GM11168 (cell line): ENCODE results near the gene PRKN.
"Not testable (repeated sequence)": the region's sequence is repeated elsewhere in the genome, so short reads cannot be mapped to it uniquely, and the experiment has no call there.

Experiments
- in situ Hi-C: fragments of 300-500 bp; cut with MboI; formaldehyde crosslinking; loops from one replicate; pipeline ENCODE4 v1.12.0; 2022; ENCODE audit warnings: low sequenced_read_pairs; ENCODE audit not compliant: unreplicated experiment

PRKN gene

DNA sequence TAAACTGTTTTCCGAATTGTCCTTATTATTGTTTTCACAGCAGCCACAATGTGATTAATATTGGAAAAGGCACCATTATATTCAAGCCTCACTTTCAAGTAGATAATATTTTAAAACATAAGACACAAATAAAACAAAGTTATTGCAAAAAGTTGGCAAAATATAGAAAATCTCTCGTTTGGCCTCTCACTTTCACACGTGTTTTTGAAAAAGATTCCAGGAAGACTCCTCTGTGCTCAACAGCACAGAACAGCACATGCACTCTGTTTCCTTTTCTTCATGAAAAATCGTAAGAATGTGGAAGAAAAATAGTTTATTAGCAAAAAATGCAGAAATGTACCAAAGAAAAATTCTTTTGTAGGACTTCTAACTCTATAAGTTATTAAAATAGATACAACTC is 46.7 kb downstream of the PRKN start:
- in situ Hi-C loops = no loop called here

DNA sequence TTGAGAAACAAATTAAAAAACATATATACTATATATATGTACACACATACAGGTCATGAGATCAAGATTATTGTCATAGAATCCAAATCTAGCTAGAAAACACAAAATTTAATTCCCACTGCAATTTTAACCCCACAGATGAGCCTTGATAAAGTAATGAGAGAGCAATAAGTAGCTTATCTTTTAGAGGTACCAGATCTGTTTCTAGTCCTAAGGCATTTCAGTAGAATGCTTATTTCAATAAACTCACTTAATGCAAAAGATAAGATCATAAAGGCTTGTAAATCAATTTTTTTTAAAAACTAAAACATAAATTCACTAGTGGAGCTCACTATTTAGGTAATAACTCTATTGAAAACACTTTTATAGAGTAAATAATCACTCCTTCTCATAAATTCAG is 47.2 kb downstream of the PRKN start:
- in situ Hi-C loops = no loop called here

DNA sequence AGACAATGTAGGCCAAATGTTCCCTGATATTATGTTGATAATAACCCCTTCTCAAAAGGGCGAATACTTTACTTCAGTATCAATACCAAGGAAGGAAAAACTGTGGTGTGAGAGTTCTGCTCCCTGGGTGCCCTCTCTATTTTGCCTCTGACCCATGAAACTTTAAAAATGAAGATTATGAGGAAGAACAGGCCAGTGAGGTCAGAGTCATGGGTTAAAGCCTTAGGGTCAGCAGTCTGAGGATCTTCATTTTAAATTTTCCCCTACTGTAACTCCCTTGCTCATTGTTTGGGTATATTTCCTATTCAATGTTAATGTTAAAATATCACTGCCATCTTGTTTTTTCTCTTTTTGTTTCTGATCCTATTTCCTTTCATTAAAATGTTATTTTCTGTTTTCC is 47.9 kb downstream of the PRKN start:
- in situ Hi-C loops = no loop called here

DNA sequence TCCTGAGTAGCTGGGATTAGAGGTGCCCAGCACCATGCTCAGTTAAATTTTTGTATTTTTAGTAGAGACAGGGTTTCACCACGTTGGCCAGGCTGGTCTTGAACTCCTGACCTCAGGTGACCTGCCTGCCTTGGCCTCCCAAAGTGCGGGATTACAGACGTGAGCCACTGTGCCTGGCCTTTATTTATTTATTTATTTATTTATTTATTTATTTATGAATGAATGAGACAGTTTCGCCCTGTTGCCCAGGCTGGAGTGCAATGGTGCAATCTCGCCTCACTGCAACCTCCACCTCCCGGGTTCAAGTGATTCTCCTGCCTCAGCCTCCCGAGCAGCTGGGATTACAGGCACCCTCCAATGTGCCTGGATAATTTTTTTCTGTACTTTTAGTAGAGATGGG is 48.7 kb downstream of the PRKN start:
- in situ Hi-C loops = not testable (repeated sequence)

DNA sequence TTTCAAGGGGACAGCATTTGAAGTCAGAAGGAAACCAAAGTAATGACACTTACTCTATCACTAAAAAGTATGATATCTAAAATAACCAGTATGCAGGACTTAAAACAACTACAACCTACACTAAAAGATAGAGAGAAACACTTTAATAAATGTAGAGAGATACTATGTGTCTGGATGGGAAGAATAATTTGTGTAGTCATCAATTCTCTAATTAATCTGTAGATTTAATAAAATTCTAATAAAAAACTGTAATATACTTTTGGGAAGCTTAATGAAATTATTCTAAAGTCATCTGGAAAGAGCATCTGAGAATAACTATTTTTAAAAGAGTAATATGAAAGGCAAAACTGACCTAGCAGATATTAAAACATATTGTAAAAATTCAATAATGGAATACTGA is 52.1 kb downstream of the PRKN start:
- in situ Hi-C loops = no loop called here

DNA sequence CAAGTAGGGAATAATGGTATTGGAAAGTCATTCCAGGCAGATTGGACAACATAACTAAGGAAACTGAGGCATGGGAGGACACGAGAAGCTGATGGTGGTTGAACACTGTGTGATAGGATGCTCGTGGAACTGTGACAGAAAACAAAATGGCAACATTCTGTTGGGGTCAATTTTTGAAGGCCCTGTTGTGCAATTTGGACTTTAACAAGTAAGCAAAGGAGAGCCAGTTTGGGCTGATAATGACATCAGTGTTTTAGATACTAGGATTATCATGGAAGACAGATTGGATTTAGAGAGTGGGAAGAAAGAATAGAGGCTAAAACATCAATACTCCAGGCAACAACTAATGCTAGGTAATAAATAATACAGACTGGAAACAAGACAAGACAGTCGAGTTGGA is 53.1 kb downstream of the PRKN start:
- in situ Hi-C loops = no loop called here

DNA sequence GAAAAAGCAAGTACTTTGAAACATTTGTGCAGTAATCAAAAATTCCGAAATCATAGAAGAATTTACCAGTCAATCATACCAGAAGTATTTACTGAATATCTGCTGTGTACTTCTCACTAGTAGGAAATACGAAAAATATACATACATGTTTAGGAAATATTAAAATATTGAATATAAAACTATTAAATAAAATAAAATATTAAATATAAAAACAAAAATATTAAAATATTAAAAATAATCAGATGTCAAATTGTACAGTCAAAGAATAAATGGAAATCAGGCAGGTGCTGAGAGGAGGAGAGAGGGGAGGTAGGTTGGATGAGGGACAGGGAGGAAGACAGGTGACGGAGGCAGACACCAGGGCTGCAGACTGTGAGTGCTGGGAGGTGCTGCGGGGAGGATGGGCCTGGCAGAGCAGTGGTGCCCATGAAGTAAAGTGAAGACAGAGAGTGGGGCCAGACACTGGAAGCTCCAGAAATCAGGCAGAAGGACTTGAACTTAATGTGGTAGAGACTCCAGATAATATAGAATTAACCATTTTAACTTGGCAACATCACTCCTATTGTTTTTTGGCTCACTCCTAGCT is 55.9 kb downstream of the PRKN start:
- in situ Hi-C loops = no loop called here

DNA sequence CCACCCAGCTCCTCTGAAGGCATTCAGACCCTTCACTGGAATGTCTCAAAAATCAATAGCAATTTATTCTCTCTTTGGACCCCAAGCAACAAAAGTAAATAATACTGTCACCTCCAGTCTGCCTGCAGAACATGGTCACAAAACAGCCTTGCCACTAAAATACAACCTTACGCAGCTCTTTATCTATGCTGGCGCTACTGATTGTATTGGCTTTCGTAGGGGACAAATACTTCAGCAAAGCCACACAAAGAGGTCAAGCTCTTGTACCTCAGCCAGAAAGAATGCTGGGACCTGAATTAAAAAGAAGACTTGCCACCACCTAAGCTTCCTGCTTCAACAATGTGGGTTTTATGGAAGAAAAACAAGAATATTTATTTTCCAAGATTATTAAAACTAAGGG is 57.2 kb downstream of the PRKN start:
- in situ Hi-C loops = no loop called here

DNA sequence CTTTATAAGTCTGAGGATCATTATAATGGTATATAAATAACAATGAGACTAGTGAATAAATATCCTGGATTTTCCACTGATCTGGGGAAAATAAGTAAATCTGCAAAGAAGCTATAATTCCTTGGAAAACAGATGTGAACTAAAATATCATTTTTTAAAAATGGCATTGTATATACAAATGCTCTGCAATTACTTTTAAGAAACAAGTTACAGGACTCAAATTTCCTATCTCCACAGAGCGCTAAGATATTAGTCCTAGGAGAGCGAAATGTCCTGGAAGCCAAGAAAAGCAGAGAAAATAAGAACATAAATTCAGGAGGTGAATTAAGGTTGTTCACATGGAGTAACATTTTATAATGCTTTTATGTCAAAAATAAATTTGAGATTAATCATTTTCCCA is 61.3 kb downstream of the PRKN start:
- in situ Hi-C loops = no loop called here

DNA sequence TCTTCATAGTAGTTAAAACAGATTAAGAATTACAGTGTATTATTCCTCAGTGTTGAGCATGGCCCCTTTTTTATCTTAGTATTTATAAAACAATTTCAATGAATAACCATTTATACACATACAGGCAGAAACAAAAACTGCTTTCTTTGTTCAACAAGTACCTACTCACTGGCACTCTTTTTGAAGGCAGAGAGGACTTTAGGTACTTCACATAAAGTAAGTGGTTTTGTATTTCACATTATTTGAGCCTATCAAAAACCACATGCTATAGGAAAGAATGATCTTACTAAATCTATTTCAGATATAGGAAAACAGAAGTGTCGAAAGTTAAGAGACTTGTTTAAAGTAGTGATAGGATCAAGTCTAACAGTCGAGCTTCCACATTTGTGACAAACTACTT is 73.8 kb downstream of the PRKN start:
- in situ Hi-C loops = no loop called here

DNA sequence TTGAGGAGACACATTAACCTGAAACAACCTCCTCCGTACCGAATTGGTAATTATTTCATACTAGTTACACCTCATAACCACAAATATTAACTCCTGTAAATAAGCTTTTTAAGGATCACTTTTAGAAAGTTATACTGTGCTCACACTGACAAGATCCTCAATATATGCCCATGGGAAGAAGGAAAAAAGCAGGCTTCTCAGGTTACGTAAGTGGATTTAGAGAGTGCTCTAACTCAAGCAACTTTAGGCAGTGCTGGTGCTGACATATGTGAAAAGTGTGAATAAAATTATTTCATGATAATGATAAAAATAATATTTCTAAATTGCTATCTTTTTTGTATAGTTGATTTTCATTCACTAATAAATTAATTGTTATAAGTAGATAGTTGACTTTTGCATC is 76.1 kb downstream of the PRKN start:
- in situ Hi-C loops = no loop called here

DNA sequence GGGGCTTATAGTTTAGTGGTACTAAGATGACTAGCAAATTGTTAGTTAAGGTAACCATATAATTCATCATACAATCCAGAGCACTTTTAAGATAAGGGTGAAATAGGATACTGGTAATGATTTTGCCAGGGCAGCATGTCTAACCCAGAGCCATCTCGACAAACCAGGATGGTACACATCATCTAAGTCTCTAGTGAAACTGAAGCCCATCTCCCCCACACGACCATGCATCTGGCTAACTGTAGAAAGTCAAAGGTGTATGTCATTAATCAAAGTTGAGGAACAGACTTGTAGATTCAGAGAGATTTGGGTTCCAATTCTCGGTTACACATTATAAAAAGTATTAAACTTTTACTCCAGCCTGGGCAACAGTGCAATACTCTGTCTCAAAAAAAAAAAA is 78.3 kb downstream of the PRKN start:
- in situ Hi-C loops = no loop called here

DNA sequence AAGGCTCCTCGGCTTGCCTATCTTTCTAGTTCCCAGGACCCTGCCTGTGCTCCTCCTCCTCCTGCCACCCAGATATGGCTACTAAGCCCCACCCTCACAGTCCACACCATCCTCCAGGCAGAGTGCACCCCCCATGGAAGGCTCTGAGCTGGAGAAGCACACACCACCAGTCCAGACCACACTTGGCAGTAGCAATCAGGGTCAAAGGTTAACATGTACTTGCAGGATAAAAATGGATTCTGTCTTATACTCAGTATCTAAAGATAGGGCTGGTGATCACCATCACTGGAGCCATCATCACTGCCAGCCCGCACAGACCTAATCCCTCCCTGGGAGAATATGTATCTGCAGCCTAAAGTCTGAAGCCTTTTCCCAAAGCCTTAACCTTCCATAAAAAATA is 83.4 kb downstream of the PRKN start:
- in situ Hi-C loops = no loop called here

DNA sequence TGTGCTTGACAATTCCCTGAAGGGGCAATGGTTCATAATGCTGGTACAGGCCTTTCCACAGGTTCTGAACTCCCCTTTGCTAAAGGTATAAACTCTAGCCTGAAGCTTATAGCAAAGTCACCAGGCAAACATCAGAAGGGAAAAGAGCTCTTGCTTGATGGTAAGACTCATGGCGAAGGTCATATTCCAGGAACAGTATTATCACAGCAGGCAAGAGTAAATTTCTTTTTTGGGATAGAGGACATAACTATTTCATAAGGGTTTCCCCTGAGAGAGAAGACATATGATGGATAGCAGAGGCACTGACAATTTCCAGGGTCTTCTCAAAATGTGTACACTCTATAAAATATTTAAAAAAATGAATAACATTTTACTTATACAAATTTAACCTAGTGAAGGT is 86.8 kb downstream of the PRKN start:
- in situ Hi-C loops = no loop called here

DNA sequence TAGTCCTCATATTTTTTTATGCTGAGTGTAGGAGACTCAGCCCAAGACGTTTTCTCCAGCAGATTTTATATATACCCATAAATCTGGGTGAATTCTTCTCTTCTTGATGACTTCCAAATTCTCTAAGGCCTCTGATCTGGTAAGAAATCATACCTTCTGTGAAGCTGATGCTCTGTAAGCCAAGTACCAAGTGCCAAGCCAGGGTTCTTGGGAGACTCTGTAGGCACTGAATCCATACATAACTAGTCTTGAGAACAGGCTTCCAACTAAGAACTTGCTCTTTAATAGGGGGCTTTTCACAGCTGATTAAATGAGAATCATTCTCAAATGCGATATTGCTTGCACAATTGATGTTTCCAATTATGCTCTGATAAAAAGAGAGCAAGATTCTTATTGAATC is 87.6 kb downstream of the PRKN start:
- in situ Hi-C loops = no loop called here

DNA sequence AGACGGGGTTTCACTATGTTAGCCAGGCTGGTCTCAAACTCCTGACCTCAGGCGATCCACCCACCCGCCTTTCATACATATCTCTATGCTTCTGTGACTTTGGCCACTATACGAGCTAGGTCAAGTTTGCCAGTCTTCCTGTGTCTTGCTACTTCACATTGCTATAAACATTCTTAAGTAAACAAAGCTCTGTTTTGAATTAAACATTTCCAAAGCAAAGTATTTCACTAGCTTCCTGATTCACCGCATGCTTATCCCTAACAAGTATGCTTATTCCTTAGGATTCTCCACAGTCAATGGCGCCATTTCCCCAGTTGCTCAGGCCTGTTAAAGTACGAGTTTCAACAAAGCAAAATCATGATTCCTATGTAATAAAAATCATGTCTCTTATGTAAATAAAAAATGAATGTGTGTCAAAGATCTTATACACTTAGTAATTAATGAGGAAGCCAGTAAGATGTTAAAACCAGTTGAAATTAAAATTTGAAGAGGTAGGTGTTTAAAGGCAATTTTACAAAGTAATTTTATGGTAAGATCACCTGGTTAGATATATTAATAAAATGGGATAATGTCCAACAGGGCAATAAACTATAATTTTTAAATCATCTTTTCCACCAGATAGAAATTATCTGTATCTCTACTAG is 88.5 kb downstream of the PRKN start:
- in situ Hi-C loops = no loop called here

DNA sequence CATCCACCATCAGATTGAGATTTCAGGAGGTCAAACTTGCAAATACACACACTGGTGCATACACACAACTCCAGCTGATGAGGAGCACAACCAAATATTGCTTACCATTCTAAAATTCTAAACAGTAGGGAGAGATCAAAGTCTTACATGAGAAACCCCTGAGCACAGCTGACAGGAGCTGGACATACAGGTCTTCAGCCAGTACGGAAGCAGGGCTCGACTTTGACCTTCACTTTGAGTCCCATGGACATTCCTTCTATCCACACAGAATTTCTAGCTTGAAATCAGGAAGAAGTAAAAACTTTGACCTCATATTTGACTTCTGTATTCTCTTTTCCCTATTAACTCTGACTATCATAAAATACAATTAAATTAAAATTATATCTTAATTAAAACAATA is 90.2 kb downstream of the PRKN start:
- in situ Hi-C loops = no loop called here

DNA sequence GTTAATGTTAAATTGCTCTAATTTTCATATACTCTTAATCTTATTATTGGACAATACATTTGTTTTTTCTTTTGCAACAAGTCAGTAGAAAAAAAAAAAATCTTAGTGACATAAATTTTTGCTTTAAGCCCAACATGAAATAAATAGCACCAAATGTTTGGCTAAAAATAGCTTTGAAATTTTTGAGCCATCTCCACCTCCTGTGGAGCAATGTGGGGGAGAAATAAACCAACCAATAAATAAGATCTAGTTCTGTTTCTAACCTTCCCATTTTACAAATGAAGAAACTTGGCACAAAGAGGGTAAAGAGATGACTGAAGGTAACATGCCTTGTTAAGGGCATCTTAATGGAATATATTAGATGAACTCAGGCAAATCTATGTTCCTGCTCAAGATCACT is 91.4 kb downstream of the PRKN start:
- in situ Hi-C loops = no loop called here

DNA sequence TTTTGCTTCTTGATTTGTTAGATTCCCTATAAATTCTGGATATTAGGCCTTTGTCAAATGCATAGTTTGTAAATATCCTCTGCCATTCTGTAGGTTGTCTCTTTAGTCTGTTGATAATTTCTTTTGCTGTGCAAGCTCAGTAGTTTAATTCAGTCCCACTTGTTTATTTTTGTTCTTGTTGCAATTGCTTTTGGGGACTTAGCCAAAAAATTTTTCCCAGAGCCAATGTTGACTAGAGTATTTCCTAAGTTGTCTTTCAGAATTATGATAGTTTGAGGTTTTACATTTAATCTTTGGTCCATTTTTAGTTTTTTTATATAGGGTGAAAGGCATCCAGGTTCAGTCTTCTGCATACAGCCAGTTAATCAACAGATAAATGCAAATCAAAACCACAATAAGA is 96.0 kb downstream of the PRKN start:
- in situ Hi-C loops = no loop called here

DNA sequence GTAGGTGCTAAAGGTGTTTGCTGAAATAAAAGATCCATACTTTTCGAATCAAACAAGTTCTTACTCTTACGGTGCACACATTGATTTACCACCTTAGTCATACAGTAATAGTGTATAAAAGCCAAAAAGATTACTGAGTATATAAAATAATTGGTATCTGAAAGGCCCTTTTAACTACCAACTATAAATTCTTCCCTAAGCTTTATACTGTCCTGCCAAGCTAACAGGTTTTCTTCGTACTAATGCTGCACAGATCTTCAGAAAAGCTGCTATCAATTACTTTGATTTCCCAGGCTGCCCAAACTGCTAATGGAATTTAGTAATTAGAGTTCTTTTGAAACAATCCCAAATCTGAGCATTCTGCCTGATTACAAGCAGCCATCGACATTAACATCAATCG is 97.5 kb downstream of the PRKN start:
- in situ Hi-C loops = no loop called here

DNA sequence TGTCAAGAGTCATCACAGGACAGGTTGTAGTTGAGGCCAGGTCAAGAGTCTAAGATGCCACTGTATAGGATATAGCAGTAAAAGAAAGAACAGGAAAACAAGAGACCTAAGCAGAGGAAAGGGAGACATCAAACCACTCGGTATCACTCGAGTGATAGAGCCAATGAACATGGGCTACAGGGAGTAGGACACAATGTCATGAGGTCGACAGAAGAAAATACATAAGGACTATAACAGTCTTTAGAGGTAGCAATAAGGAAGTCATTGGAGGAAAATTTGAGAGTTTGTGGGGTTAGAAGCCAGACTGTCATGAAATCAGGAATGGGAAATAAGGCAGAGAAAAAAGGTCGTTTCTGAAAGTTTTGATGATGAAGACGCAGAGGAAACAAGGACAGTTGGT is 99.7 kb downstream of the PRKN start:
- in situ Hi-C loops = no loop called here

DNA sequence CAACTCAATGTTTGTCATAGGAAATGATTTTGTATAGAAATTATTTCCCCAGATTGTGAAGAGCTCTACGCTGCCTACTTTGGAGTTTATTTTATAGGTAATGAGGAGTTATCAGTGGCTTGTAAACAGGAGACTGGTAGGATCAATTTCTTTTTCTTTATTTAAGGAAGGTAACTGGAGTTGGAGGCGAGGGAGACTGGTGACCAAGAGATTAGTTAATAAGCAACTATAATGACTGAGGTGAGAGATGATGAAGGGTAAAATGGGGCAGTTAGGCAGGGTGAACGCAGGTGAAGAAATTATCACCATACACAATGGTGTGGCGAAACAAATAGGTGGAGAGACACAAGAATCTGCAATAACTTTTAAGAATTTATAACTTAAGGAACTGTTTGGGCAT is 100.2 kb downstream of the PRKN start:
- in situ Hi-C loops = no loop called here

DNA sequence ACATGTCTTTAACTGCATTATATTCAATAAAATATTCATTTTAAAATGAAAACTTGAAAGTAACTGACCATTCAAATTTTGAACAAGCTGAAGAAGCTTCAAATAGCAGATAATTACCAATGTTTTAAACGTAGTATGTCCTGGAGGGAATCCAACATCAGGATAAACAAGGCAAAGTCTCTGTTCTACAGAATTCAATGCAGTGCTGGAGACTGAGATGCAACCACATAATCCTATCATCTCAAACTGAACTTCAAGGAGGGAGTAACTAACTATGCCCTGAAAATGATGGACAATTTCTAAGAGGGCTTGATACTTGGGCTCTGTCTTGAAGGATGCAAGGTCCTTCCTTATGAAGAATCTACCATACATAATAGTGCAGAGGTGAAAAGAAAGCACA is 100.7 kb downstream of the PRKN start:
- in situ Hi-C loops = no loop called here
